Measurements from ENCODE around the gene ADCY10.
"Not testable (repeated sequence)": the region's sequence is repeated elsewhere in the genome, so short reads cannot be mapped to it uniquely, and the experiment has no call there.

ADCY10 gene

GRCh38 chr1:167935216-167936067, 21.5 kb upstream of the ADCY10 start:
- peak overlapping the region; percentile 90 for H3K4me3 ChIP-seq (ENCODE audit: low read depth, low read length)
- DNase-seq (ENCODE audit: low read depth): no peak
- TF ChIP-seq CTCF (IDR thresholded peaks at IDR 0.05; ENCODE audit: control insufficient read depth, extremely low read depth, insufficient read depth): 0 out of 2 replicates have a peak, but pooled peaks have one; percentile 11

GRCh38 chr1:167934426-167935215, 20.7 kb upstream of the ADCY10 start:
- H3K4me3 ChIP-seq (ENCODE audit: low read depth, low read length): peak overlapping the region; percentile 90
- TF ChIP-seq CTCF (IDR thresholded peaks at IDR 0.05; ENCODE audit: control insufficient read depth, extremely low read depth, insufficient read depth): no peak
- no peak for DNase-seq (ENCODE audit: low read depth)

GRCh38 chr1:167933788-167934187, 19.9 kb upstream of the ADCY10 start:
- peak overlapping the region; percentile 90 for H3K4me3 ChIP-seq (ENCODE audit: low read depth, low read length)
- no peak for DNase-seq (ENCODE audit: low read depth)
- TF ChIP-seq CTCF (IDR thresholded peaks at IDR 0.05; ENCODE audit: control insufficient read depth, extremely low read depth, insufficient read depth): no peak

GRCh38 chr1:167929725-167930124, 15.8 kb upstream of the ADCY10 start:
- no peak for DNase-seq (ENCODE audit: low read depth)
- peak overlapping the region; percentile 48 for H3K4me3 ChIP-seq (ENCODE audit: low read depth, low read length)
- no peak for TF ChIP-seq CTCF (IDR thresholded peaks at IDR 0.05; ENCODE audit: control insufficient read depth, extremely low read depth, insufficient read depth)

GRCh38 chr1:167928919-167929318, 15.0 kb upstream of the ADCY10 start:
- DNase-seq (ENCODE audit: low read depth): not testable (repeated sequence)
- H3K4me3 ChIP-seq (ENCODE audit: low read depth, low read length): peak overlapping the region; percentile 48

GRCh38 chr1:167928457-167928852, 14.5 kb upstream of the ADCY10 start:
- no peak for DNase-seq (ENCODE audit: low read depth)
- no peak for TF ChIP-seq CTCF (IDR thresholded peaks at IDR 0.05; ENCODE audit: control insufficient read depth, extremely low read depth, insufficient read depth)
- peak overlapping the region; percentile 48 for H3K4me3 ChIP-seq (ENCODE audit: low read depth, low read length)

- H3K4me3 ChIP-seq (ENCODE audit: low read depth, low read length): peak overlapping the region; percentile 48
- no peak for DNase-seq (ENCODE audit: low read depth)
- no peak for TF ChIP-seq CTCF (IDR thresholded peaks at IDR 0.05; ENCODE audit: control insufficient read depth, extremely low read depth, insufficient read depth)
Observed at GRCh38 chr1:167927046-167927754, 13.3 kb upstream of the ADCY10 start.
